NCI-H774 (cell line): ENCODE results near the gene POU1F1.
"Not testable (repeated sequence)": the region's sequence is repeated elsewhere in the genome, so short reads cannot be mapped to it uniquely, and the experiment has no call there.

Experiments
- DNase-seq: peaks from one replicate; lab custom pipeline; 2025; lab: John Stamatoyannopoulos, UW

Gene POU1F1

GRCh38 chr3:87250009-87250408 lies 26.4 kb downstream of the POU1F1 start:
- DNase-seq, result no peak

- DNase-seq, result no peak
Measured at GRCh38 chr3:87248831-87249230, 27.6 kb downstream of the POU1F1 start.

- DNase-seq, result not testable (repeated sequence)
Measured at GRCh38 chr3:87248231-87248630, 28.2 kb downstream of the POU1F1 start.

- DNase-seq, result no peak
Measured at GRCh38 chr3:87247430-87247773, 29.0 kb downstream of the POU1F1 start.

- DNase-seq, result no peak
Measured at GRCh38 chr3:87246662-87247429, 29.5 kb downstream of the POU1F1 start.

GRCh38 chr3:87236093-87236492 lies 40.3 kb downstream of the POU1F1 start:
- no peak for DNase-seq

- no peak for DNase-seq
Measured at GRCh38 chr3:87233805-87234204, 42.6 kb downstream of the POU1F1 start.

GRCh38 chr3:87229113-87229512 lies 47.3 kb downstream of the POU1F1 start:
- no peak for DNase-seq

- no peak for DNase-seq
Measured at GRCh38 chr3:87228316-87228715, 48.1 kb downstream of the POU1F1 start.

- DNase-seq, result no peak
Measured at GRCh38 chr3:87227835-87228144, 48.6 kb downstream of the POU1F1 start.

GRCh38 chr3:87227104-87227834 lies 49.1 kb downstream of the POU1F1 start, which contains the start of gene CHMP2B:
TSS of gene CHMP2B (plus strand) at chr3:87227309. CDS start at chr3:87227523, 214 bp downstream.
- peak; percentile 48 for DNase-seq

- DNase-seq, result no peak
Measured at GRCh38 chr3:87225659-87226058, 50.7 kb downstream of the POU1F1 start.

- no peak for DNase-seq
Measured at GRCh38 chr3:87219611-87220010, 56.8 kb downstream of the POU1F1 start.

- no peak for DNase-seq
Measured at GRCh38 chr3:87218560-87218959, 57.8 kb downstream of the POU1F1 start.
